ENCODE data around the gene ITPRID2. TPM values are rescaled to one million over a fixed set of nuclear protein-coding genes. Genes with fewer than 3 reads are reported as not detected.

ITPRID2 gene
- total RNA-seq, 3 donors from 2014 or later = 184 to 381 (median 299) TPM

DNA sequence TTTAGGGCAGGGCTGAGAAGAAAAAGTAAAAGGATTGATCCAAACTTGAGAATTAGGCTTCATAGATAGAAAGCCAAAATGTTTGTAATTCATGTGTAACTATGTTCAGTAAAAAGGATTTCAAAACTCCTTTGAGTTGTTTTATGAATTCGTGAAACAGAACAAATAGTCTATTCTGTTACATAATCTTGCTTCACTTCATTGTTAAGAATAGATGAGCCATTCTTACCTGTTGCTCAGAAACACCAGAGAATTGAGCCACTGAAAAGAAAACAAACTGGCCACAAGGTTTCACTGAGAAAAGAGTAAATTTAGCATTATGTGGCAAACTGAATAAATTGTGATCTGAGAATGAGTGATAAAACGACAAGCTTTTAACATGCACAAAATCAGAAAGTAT is 4.5 kb upstream of the ITPRID2 start:
- H3K36me3 ChIP-seq (ENCODE audit: low read depth) = no peaks in the 10 kb centered on the region
- H3K9me3 ChIP-seq = no peaks in the 10 kb centered on the region
- TF ChIP-seq, protein P1, sequence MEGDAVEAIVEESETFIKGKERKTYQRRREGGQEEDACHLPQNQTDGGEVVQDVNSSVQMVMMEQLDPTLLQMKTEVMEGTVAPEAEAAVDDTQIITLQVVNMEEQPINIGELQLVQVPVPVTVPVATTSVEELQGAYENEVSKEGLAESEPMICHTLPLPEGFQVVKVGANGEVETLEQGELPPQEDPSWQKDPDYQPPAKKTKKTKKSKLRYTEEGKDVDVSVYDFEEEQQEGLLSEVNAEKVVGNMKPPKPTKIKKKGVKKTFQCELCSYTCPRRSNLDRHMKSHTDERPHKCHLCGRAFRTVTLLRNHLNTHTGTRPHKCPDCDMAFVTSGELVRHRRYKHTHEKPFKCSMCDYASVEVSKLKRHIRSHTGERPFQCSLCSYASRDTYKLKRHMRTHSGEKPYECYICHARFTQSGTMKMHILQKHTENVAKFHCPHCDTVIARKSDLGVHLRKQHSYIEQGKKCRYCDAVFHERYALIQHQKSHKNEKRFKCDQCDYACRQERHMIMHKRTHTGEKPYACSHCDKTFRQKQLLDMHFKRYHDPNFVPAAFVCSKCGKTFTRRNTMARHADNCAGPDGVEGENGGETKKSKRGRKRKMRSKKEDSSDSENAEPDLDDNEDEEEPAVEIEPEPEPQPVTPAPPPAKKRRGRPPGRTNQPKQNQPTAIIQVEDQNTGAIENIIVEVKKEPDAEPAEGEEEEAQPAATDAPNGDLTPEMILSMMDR (IDR thresholded peaks at IDR 0.05) = no peak
- intact Hi-C loops (cut with DNase I, micrococcal nuclease) = no loop called here
- DNase-seq = no peak
- H3K4me1 ChIP-seq (ENCODE audit: low read depth) = no peaks in the 10 kb centered on the region
- no peak overlapping the region for H3K4me3 ChIP-seq
- ATAC-seq = no peak

DNA sequence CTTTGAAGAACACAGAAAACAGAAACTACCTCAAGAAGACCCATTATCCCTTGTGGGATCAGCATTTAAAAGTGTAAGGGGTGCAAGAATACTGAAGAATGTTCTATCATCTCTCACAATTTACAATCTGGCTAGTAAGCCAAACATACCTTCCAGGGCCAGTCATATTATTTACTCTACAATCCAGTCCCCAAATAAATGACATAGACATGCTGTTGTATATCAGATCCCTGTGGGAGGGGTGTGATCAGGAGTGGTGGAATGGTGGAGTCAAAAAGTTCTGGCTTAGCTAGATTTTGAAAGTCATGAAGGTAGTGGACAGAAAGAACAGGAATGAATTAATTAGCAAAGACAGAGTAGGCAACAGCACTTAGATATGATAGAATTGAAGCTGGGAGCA is 1.8 kb upstream of the ITPRID2 start:
- DNase-seq (no peak), ATAC-seq (no peak)
- H3K9me3 ChIP-seq = no peaks in the 10 kb centered on the region
- no peak overlapping the region for H3K4me3 ChIP-seq
- TF ChIP-seq, protein P1 (IDR thresholded peaks at IDR 0.05) = no peak
- peaks cover 2% of the 10 kb centered on the region for H3K4me1 ChIP-seq (ENCODE audit: low read depth)
- H3K36me3 ChIP-seq (ENCODE audit: low read depth) = no peaks in the 10 kb centered on the region
- intact Hi-C loops (cut with DNase I, micrococcal nuclease) = no loop called here

- TF ChIP-seq, protein P1 (IDR thresholded peaks at IDR 0.05) = no peak
- H3K9me3 ChIP-seq = no peaks in the 10 kb centered on the region
- ATAC-seq (no peak), DNase-seq (no peak)
- H3K4me1 ChIP-seq (ENCODE audit: low read depth) = peaks cover 2% of the 10 kb centered on the region
- H3K4me3 ChIP-seq = no peak overlapping the region
- no peaks in the 10 kb centered on the region for H3K36me3 ChIP-seq (ENCODE audit: low read depth)
- intact Hi-C loops (cut with DNase I, micrococcal nuclease) = no loop called here
Observed at GRCh38 chr2:181890271-181890670, 1.3 kb upstream of the ITPRID2 start.

- intact Hi-C loops (cut with DNase I, micrococcal nuclease) = no loop called here
- Histone ChIP-seq H3K4me1 (ENCODE audit: low read depth) (peaks cover 11% of the 10 kb centered on the region), H3K36me3 (ENCODE audit: low read depth) (no peaks in the 10 kb centered on the region), H3K9me3 (no peaks in the 10 kb centered on the region), H3K4me3 (peak overlapping the region; percentile 80)
- peak; percentile 65 for ATAC-seq
- peak; percentile 71 to 86 (median 85) for DNase-seq
- TF ChIP-seq, protein P1 (IDR thresholded peaks at IDR 0.05) = no peak
Observed at GRCh38 chr2:181891966-181892798, 652 bp downstream of the ITPRID2 start.

GRCh38 chr2:181892799-181893435 is 1.4 kb downstream of the ITPRID2 start:
- Histone ChIP-seq H3K4me3 (peak overlapping the region; percentile 80), H3K36me3 (ENCODE audit: low read depth) (no peaks in the 10 kb centered on the region), H3K9me3 (no peaks in the 10 kb centered on the region), H3K4me1 (ENCODE audit: low read depth) (peaks cover 12% of the 10 kb centered on the region)
- DNase-seq (no peak), ATAC-seq (no peak)
- TF ChIP-seq, protein P1 (IDR thresholded peaks at IDR 0.05) = no peak
- intact Hi-C loops (cut with DNase I, micrococcal nuclease) = no loop called here

All from mucosa of descending colon (tissue), 3 donors.